Activated gamma-delta T cell treated with anti-CD3 and anti-CD28 coated beads, Interleukin-2, amount 50 U/mL, for 16 hours (primary cell): ENCODE results near the gene BBS9.

ENCODE experiments used
- DNase-seq: peaks from one replicate; pipeline ENCODE4 v3.0.0-alpha.2; 2020; ENCODE audit warnings: low read depth

Gene BBS9

DNA sequence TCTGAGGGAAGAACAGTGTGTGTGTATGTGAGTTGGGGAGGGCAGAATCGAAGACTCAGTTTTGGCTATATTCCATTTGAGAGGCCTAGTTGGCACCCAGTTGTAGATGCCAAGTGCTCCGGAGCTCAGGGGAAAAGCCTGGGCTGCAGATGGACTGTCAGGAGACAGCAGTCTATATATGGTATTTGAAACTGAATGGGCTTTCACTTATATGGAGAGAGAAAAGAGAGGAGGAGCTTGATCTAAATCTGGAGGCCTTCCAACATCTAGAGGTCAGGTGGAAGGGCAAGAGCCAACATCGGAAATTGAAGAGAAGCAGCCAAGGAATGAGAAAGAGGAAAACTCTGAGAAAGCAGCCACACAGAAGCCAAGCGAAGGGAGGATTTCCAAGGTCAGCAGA is 425.2 kb downstream of the BBS9 start:
- DNase-seq: no peak

- no peak for DNase-seq
Measured at GRCh38 chr7:33556472-33556871, 427.1 kb downstream of the BBS9 start.

DNA sequence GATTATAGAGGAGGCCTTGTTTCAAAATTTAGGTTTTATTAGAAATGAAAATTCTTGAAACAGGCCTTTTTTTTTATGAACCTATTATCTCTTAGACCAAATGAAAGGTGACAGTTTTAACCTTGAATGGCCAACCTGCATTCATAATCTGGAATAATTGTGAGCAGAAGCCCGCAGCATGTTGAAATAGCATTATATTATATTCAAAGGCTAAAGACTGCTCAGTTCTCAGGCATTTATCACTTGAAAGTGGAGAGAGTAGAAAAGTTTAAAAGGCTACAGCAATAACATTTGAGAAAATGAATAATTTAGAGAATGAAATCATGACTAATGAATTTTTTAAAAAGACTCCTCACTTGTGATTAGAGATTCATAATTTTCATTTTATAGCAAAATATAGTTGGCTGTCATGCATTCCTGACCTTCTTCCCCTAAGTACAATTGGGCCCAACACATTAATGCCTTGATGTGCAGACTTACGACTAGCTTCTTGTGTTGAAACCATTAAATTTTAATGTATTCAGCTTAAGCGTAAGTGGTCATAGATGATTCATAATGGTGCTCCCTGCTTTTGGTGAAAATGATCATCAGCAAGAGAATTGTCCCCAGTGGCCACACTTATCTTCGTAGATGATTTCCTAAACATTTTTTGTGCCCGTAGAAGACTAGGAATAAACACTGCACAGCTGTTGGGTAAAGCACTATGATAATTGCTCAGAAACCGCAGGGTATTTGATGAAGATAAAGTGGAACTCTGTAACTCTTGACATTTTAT is 429.4 kb downstream of the BBS9 start:
- DNase-seq: no peak

DNA sequence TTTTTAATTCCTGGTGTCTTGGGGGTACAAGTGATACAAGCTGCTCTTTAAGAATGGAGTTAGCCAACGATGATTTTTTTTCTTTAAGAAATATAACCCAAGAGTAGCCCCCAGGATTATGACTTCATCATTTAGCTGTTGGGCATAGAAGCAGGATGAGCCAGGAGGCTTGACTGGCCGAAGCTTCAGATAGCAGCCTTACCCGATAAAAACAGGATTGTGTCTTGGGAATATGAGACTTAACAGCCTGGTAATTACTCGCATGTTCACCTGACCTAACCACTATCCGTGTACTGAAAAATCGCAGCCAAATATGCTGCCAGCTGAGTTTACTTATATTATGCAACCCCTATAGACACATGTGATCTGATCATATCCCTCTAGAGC is 430.0 kb downstream of the BBS9 start:
- no peak for DNase-seq

- DNase-seq: no peak
Measured at GRCh38 chr7:33562996-33563395, 433.6 kb downstream of the BBS9 start.

- DNase-seq: no peak
Measured at GRCh38 chr7:33563651-33564050, 434.3 kb downstream of the BBS9 start.

GRCh38 chr7:33578166-33578565 is 448.8 kb downstream of the BBS9 start:
- no peak for DNase-seq

DNA sequence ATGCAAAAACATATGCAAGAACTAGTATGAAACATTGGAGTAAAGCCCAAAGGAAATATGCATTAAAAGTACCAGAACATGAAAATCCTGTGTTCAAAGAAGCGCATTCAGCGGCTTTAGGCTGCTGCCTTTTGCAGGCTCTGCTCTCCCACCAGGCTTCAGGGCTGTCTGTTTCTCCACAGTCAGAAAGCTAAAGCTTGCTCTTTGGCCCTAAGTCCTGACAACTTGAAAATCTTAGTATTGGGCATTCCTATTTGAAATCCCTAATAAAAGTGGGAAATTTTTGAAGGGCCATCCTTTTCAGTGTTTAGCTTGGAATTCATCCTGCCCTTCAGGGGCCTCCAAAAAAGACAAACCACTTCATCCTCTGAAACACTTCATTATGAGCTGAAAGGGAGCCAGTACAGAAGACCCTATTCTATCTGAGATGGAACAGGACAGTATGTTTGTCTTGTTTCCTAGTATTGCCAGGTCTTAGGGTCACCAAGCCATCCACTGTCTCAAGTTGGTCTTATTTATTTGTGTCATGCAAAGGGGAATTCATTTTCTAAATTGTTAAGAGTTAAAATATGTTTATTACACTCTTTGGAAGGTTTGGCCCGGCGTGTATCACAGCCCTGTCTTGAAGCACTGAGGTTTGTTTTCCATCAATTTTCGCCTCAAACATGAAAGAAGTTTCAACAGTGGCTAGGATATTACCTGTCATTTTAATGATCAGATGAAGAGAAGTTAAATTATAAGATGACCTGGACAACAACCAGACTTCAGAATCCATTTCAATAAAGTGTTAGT is 449.7 kb downstream of the BBS9 start:
- DNase-seq: no peak

- DNase-seq: no peak
Measured at GRCh38 chr7:33579673-33579960, 450.3 kb downstream of the BBS9 start.

GRCh38 chr7:33581236-33581635 is 451.9 kb downstream of the BBS9 start:
- no peak for DNase-seq

DNA sequence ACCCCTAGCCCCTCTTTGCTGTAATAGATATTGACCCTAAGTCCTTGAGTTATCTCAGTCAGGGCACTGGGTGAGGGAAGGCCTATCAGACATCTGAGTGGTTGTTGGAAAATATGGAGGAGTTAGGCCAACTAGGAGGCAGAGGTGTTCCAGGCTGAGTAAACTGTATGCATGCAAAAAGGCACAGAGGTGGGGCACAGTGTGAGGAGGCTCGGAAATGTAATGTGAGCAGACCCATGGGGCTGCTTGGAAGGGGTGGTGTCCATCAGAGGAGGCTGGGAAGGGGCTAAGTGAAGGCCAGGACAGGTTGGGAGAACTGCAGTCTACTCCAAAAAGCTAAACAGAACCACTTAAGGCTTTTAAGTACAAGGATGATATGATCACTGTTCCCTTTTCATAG is 452.7 kb downstream of the BBS9 start:
- no peak for DNase-seq

GRCh38 chr7:33582533-33582932 is 453.2 kb downstream of the BBS9 start:
- DNase-seq: no peak

- DNase-seq: no peak
Measured at GRCh38 chr7:33589911-33590310, 460.5 kb downstream of the BBS9 start.

- no peak for DNase-seq
Measured at GRCh38 chr7:33590916-33591315, 461.6 kb downstream of the BBS9 start.

DNA sequence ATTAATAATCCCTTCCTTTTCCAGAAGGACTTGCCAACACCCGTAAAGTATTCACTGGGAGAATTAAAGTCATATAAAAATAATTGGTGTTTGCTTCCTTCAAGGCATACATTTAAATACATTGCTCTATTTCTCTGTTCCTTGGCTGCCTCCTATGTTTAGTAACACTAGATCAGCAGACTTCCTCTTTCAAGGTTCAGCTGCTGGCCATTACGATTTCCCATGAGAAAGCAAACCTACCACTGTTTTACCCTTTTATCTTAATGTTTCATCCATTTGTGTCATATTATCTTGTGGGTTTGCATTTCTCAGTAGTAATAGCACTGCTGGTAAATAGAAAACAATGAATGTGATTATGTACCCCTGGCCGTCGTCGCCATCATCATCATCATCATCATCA is 462.1 kb downstream of the BBS9 start:
- no peak for DNase-seq

- DNase-seq: no peak
Measured at GRCh38 chr7:33592718-33593117, 463.4 kb downstream of the BBS9 start.

- DNase-seq: no peak
Measured at GRCh38 chr7:33593611-33594010, 464.2 kb downstream of the BBS9 start.

DNA sequence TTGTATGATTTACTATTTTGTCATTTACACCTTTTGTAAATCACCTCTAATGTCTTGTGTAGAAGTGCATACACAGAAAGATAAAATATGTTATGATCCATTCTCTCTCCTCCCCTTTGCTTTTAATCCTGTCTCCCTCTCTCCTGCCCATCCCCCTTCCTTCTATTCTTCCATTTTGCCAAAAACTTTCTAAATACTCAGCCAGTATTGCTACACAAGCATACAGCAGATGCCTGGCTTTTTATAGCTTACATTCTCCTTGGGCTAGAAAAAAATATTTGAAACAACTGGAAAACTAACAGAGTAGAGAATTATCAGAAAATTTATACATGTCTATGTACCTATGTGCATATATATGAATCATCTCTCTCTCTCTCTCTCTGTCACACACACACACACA is 467.3 kb downstream of the BBS9 start:
- DNase-seq: no peak

GRCh38 chr7:33597181-33597580 is 467.8 kb downstream of the BBS9 start:
- DNase-seq: no peak

DNA sequence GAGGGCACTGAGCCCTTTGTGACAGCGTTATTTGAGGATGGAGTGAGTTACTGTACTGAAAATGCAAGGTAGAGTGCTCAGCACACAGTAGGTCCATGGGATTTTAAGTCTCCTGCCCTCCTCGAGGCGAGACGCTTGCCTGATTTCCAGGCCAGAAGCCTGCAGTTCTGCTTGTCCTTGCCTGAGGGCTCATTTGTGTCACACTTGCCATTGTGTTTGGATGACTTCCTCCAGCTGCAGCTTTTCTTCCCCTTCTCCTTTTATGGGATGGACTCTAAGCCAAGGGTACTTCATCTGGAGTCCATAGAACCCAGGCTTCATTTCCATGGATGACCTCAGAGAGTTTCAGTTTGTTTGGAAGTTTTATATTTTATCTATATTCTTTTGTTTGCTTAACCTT is 471.7 kb downstream of the BBS9 start:
- DNase-seq: no peak

GRCh38 chr7:33601884-33602283 is 472.5 kb downstream of the BBS9 start:
- no peak for DNase-seq

GRCh38 chr7:33604056-33604455 is 474.7 kb downstream of the BBS9 start:
- no peak for DNase-seq

- DNase-seq: no peak
Measured at GRCh38 chr7:33610918-33611317, 481.6 kb downstream of the BBS9 start.

- no peak for DNase-seq
Measured at GRCh38 chr7:33612442-33612841, 483.1 kb downstream of the BBS9 start.
